HT1080 (cell line): ENCODE results near the gene DHX8. TPM values are rescaled to one million over a fixed set of nuclear protein-coding genes. Genes with fewer than 3 reads are reported as not detected.
"Not testable (repeated sequence)": the region's sequence is repeated elsewhere in the genome, so short reads cannot be mapped to it uniquely, and the experiment has no call there.

Experiments used
- DNase-seq: peaks from one replicate; pipeline ENCODE4 v3.0.0-alpha.2; 2015; ENCODE audit warnings: low read depth
- polyA plus RNA-seq, 2 experiments: library from polyadenylated mRNA; depleted of rRNA; stranded (reverse); fragments of >200 nt; gene quantifications; 2 replicates each; pipeline ENCODE4 v1.2.3, GENCODE V29; 2015
- total RNA-seq: library from RNA; depleted of rRNA; stranded (reverse); fragments of >200 nt; shearing (Covaris generic); gene quantifications from 2 replicates; pipeline ENCODE4 v1.2.3, GENCODE V29; 2014; rRNA removed

DHX8 gene
- 49.2 and 58.9 TPM in 2 replicates for total RNA-seq
- polyA plus RNA-seq (2015; cell fraction: cytosol; rRNA removed): 19.2 and 25.2 TPM in 2 replicates
- polyA plus RNA-seq (2015; cell fraction: nucleus; rRNA removed): 47.4 and 51.4 TPM in 2 replicates

DNA sequence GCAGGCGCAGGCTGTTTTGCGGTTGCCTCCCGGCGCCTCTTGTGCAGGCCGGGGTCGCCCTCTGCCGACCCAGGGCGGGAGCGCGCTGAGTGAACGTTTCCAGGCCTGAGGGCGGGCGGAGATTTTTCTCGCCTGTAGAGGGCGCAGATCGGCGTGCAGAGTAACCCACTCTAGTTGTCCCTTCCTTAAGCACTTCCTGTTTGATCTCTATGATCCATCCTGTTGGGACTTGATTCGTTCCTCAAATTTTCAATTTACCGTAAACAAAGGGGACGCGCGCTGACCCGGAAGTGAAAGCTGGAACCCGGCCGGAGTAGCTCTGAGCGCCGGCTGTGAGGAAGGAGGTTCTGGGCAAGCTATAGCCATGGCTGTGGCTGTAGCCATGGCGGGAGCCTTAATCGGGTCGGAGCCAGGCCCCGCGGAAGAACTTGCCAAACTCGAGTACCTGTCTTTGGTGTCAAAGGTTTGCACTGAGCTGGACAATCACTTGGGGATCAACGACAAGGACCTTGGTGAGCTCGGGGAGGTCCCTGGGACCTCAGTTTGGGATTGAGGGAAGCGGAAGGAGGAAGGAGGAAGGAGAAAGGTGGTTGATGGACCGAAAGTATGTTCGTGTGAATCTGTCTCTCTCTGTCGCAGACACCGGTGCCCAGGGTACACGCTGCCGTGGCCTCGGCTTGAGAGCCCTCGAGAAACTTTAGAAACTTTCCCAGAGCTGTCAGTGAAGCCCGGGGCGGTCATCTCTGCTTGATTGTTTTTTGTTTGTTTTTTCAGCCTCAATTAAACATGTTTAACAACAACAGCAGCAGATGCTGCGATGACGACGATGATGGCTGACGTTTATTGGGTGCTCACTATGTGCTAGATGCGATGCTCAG is at the start of gene DHX8:
Gene DHX8 (plus strand): TSS at position 302 of the 878 bp plus-strand sequence. CDS start 63 bp downstream, at position 365.
- DNase-seq: peak; percentile 99

DNA sequence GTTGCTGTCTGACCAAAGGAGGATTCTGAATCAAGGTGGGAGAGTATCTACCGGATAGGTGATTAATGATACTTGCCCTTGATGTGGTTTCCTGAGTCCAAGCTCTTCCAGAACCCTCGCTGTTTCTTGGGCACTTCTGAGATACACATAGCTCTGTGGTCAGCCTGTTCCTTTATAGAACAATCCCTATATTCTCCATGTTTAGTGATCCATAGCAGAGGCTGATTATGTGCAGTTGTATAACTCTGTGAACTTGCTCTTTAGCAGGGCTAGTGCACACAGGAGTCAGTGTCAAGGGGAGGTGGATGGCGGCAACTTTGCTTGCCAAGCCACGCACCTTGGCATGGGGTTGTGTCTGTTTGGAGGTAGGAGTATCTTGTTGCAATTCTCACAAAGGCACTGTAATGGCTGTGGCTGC is 48.9 kb upstream of the DHX8 start:
- DNase-seq: peak; percentile 93

DNA sequence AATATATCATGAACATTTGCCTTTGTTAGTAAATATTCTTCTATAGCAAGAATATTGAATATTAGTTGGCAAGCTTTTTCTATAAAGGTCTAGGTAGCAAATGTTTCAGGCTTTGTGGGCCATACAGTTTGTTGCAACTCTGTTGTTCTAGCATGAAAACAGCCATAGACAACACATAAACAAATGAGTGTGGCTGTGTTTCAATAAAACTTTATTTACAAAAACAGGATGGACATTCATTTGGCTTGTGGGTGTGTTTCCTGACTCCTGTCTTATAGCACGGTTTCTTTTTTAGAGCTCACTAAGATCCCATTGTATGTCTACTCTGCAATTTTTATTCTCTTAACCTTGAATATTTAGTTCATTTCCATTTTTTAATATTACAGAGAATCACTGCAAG is 46.0 kb upstream of the DHX8 start:
- no peak for DNase-seq

DNA sequence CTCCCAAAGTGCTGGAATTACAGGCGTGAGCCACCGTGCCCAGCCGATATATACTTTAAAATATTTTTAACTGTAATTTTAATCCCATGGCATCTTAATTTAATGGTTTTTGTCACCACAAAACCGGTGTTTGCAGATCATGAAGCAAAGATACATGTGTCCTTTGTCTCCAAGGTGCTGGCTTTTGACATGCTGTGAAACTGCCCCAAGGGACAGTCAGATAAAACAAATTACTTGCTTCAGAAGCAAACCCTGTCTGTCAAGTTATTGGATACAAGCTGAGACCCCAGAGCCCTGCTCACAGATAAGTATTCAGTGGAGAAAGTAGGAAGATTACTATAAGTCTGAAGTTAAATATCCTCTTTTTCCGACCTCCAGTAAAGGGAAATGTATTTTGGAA is 45.1 kb upstream of the DHX8 start:
- no peak for DNase-seq

DNA sequence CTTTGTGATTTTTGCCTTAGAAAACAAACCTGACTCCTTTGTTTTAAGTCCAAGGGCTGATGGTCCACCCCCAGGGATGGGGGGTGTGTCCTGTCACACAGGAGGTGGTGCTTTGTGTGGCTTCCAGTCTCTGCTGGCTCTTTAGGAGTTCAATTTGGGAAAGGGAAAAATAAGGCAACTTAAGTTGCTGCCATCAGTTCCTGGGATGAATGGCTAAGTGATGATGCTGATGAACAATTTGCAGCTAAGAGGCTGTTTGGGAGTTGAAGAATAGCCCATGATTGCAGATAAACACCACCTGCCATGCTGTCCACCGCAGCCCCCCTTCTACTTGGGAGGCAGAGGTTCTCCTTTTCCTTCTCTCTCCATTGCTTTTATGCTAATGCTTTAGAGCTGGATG is 44.7 kb upstream of the DHX8 start:
- DNase-seq: no peak

DNA sequence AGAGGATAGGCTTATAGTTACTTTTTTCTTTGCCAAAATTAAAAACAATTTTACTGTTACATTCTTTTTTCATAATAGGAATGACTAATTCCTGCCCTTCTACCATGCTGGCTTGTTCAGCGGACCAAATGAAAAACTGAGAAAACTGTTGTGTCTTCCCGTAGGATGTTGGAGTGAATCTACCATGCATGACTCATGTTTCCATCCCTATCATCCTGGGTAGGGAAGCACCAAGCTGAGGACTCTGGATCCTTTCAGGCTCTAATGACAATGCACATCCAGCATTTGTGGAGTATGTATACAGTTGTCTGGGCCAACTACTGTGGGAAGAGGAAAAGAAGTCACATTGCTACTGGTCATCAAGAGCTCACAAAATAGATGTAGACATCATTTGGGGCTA is 41.1 kb upstream of the DHX8 start:
- peak; percentile 67 for DNase-seq

DNA sequence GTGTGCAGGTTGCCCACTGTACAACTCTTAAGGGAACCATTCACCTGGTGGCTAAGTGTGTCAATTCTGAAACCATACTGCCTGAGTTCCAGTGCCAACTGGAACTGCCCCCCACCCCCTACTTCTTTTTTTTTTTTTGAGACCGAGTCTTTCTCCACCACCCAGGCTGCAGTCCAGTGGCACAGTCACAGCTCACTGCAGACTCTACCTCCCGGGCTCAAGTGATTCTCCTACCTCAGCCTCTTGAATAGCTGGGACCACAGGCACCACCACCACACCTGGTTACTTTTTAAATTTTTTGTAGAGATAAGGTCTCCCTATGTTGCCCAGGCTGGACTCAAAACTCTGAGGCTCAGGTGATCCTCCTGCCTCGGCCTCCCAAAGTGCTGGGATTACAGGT is 40.4 kb upstream of the DHX8 start:
- DNase-seq: no peak

DNA sequence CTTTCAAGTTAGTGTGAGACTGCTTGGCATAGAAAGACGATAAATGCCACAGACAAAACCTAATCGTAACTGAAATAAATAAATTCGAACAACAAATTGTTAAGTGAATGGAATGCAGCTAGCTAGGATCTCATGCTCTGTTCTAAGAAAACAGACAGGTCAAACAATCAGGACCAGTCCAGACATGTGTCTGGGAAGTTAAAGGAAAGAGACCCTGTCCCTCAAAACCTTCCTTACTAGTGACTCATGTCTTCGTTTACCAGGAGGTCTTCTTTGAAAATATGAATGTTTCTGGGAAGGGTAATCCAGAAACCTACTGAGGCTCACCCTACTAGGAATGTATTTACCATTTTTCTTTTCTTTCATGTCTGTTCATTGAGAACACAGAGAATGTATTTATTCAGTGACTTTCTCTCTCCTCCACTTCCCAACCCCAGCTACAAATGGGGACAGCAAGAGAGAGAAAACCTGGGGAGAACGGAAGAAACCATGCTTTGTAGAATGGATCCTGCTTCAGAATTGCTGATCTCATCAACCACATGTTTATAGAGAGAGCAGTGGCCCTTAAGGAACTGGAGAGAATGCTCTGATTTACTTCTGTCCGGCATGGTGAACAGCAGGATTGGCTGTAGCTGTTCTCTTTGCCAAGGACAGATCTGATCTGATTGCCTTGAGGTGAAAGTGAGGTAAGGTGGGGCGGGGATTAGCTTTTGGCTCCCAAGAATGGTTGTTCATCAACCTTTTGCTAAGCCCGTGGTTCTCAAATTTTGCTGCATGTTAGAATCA is 39.4 kb upstream of the DHX8 start:
- no peak for DNase-seq

DNA sequence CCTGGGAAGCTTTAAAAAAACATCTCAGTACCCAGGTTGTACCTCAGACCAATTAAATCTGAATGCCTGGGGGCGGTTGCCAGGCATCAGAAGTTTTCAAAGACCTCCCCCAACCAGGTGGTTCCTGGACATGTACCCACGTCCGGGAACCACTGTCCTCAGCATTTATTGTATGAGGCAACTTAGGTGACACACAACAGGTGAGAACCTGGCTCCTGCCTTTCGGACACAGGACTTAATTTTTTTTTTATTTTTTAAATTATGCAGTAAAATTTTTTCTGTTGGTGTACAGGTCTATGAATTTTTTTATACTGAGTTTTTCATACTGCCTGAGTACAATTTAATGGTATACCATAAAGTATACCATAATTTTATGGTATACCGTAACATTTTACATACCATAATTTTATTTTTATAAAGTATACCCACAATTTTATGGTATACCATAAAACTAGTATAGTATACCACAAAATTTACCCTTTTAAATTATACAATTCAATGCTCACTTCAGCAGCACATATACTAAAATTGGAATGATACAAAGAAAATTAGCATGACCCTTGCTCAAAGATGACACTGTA is 38.7 kb upstream of the DHX8 start:
- DNase-seq: no peak

DNA sequence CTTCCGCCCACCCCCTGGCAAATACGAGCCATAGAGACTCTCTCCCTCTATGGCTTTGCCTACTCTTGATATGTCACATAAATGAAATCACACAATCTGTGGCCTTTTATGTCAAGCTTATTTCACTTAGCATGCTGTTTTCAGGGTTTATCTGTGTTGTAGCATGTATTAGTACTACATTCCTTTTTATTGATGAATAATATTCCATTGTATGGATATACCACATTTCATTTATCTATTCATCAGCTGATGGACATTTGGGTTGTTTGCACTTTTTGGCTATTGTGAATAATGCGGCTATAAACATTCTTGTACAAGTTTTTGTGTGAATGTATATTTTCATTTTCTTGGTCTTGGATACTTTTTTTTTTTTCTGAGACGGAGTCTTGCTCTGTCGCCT is 37.0 kb upstream of the DHX8 start:
- DNase-seq: no peak

DNA sequence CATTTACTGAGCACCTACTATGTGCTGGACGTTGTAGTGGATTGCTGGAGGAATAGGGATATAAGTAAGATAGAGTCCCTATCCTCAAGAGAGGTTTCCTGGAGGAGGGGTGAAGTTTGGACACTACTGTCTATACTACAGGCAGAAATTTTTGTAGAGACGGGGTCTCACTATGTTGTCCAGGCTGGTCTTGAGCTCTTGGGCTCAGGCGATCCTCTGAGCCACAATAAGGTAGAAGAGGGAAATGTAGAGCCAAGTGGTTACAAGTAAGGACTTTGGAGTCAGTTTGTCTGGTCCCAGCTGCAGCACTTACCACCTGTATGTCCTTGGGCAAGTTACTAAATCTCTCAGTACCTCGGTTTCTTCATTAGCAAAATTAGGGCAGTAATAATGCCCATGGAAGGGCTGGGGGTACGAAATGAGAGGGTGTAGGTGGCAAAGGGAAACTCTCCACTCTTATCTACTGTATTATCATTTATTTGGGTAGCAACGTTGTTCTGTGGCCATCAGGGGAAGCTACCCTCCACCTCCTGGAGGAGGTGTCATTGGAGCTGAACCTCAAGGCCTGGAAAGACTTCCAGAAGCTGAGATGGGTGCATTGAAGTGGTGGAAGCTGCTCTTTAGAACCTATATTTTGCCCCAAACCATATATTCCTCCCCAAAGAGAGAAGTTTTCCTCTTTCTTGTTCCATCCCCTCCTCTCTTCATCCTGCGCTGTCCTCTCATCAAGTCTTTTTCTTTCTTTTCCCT is 34.9 kb upstream of the DHX8 start:
- DNase-seq: no peak

DNA sequence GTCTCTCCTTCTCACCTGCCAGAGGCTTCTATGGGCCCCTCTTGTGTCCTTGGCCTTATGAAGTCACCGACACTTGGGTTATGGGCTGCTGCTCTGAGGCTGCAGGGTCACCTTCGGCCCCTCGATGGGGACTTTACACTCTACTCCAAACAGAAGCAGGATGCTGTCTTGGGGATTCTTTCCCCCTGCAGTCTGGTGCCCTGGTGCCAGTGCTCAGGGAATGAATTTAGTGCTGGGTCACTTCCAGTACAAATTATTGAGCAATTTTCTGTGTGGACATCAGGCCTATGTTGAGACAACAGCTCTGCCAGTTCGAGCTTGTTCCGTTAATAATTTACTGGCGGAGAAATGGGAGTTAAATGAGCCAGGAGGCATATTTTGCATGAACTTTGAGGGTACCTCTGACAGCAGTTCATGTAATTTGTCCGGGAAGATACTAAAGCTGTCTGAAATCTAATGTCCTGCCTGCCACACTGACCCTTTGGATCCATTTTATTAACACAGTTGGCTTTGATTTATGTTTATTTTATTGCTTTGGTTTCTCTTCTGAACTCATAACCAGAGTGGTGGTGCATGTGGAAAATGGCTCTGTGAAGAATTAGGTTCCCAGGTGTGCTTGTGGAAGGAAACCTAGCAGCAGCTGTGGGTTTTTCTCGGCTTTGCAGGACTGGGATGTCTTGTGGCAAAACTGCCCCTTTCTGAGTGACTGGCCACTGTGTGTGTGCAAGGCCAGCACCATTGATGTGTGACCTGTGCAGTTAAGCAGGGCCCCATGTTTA is 34.1 kb upstream of the DHX8 start:
- DNase-seq: no peak

DNA sequence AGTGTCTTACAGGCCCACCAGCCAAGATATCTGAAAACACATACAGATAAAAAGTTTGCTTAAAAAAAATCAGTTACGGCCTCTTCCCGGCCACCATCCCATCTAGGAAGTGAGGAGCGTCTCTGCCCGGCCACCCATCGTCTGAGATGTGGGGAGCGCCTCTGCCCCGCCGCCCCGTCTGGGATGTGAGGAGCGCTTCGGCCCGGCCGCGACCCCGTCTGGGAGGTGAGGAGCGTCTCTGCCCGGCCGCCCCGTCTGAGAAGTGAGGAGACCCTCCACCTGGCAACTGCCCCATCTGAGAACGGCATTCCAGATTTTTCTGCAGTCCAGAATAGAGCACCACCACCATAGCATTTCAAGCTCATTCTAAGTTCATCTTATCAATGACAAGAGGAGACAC is 33.0 kb upstream of the DHX8 start:
- not testable (repeated sequence) for DNase-seq

DNA sequence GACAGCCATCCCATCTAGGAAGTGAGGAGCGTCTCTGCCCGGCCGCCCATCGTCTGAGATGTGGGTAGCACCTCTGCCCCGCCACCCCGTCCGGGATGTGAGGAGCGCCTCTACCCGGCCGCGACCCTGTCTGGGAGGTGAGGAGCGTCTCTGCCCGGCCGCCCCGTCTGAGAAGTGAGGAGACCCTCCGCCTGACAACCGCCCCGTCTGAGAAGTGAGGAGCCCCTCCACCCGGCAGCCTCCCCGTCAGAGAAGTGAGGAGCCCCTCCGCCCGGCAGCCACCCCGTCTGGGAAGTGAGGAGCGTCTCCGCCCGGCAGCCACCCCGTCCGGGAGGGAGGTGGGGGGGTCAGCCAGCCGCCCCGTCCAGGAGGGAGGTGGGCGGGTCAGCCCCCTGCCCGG is 32.0 kb upstream of the DHX8 start:
- not testable (repeated sequence) for DNase-seq

DNA sequence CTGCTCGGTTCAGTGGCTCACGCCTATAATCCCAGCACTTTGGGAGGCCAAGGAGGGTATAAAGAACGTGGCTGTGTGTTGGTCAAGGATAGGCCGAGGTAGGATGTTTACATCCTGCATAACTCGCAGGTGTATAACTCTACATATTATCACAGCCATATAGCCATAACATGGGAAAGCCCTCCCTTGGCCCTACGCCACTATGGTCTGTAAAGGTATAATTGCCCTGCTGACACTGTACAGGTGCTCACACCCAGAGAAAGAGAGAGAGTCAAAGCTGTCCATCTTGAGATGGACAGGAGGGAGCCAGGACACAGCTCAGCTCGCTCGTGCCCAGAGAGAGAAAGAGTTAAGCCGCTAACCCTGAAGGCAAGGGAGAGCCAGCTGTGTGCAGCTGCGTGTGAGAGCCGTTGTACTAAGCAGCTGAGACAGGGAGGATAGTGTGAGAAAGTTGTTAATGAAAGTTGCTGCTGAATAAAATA is 30.4 kb upstream of the DHX8 start:
- DNase-seq: no peak

DNA sequence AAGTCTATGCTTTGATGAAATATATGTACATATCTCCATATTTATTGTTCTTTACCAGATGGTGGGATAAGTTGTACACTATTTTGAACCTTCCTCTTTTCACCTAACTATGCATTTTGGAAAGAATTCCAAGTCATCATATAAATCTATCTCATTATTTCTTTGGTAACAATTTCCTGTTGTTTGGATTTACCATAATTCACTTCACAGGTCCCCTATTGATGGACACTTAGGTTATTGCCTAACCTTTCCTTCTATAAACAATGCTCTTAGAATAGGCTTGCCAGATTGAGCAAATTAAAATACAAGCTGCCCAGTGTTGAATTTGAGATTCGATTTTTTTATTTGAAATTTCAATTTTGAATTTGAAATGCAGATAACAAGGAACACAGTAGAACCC is 28.9 kb upstream of the DHX8 start:
- no peak for DNase-seq

DNA sequence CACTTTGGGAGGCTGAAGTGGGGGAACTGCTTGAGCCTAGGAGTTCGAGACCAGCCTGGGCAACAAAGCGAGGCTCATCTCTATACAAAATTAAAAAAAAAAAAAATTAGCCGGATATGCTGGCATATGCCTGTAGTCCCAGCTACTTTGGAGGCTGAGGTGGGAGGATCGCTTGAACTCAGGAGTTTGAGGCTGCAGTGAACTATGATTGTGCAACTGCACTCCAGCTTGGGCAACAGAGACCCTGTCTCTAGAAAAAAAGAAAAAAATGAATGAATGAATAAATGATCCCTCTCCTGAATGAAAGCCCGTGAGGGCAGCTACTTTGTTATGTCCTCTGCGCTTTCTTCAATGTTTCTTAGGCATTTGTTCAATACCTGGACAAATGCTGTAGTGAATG is 27.7 kb upstream of the DHX8 start:
- DNase-seq: no peak

DNA sequence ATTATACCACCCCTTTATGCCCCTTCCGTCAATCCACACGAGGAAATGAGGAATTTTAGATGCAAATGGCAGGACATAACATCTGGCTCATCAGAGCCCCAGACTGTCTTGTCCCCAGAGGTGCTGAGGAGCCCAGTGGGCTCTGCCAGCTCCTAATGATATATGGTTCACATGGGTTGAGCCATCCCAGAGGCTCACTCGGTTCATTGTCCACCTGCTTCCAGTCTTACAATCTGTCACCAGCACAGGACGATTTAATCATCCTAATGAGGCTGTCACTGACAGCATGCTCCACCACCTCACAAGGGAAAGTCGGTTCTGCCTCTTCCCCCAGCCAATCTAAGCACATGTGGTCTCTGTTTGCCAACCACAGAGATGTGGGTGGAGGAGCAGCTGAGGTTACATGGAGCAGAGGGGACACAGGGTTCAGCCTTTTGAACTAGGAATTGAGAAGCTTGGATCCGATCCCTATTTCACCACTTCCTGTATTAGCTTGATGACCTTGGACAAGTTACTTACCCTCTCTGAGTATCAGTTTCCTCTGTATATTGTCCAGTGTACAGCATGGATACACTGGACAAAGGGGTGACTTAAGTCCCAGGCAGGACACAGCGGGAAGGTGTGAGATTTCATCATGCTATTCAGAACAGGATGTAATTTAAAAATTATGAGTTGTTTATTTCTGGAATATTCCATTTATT is 27.0 kb upstream of the DHX8 start:
- DNase-seq: peak; percentile 52

DNA sequence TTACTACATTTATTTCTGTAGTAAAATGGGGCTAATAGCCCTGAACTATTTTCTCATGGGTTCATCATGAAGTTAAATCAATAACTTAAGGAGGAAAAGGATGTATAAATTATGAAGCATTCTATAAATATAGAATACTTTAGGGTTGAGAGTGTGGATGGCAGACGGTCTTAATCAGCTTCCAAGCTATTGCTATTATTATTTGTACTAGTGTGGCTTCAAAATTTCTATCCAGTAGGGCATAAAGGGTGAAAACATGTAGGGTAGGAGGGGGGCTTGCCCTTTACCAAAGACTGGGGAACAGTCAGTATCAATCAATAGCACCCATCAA is 26.4 kb upstream of the DHX8 start:
- DNase-seq: no peak

DNA sequence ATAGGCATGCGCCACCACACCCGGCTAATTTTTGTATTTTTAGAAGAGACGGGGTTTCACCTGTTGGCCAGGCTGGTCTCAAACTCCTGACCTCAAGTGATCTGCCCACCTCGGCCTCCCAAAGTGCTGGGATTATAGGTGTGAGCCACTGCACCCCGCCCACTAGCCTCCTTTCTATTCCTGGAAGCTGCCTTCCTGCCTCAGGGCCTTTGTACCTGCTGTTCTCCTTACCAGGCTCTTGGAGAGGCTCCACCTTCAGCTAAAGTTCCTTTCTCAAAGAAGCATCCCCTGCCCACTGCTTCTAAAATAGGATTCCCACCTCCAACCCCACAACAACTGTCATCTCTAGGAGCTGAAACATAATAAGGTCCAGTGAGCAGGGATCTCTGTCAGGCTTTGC is 23.9 kb upstream of the DHX8 start:
- DNase-seq: not testable (repeated sequence)
